Activated CD4-positive, alpha-beta T cell treated with anti-CD3 and anti-CD28 coated beads, Interleukin-2, amount 50 U/mL, for 4 hours (primary cell): ENCODE results near the gene TOR4A.

ENCODE experiments used
- DNase-seq, 2 experiments: peaks; one replicate each; pipeline ENCODE4 v3.0.0-alpha.2; 2020

The TOR4A gene

GRCh38 chr9:137277329-137278041, at the start of gene TOR4A:
TSS of gene TOR4A (plus strand) at chr9:137277726. CDS start at chr9:137278690, 964 bp downstream.
- no peak for DNase-seq

- DNase-seq: no peak
Observed at GRCh38 chr9:137227853-137228505, 49.5 kb upstream of the TOR4A start.

GRCh38 chr9:137228506-137228967, 49.0 kb upstream of the TOR4A start:
- no peak for DNase-seq

- no peak for DNase-seq
Observed at GRCh38 chr9:137228968-137229896, 48.3 kb upstream of the TOR4A start.

GRCh38 chr9:137229903-137230704, 47.4 kb upstream of the TOR4A start:
- no peak for DNase-seq

GRCh38 chr9:137230705-137231371, 46.7 kb upstream of the TOR4A start, which contains the start of gene SLC34A3:
TSS of gene SLC34A3 (plus strand) at chr9:137230901. CDS start at chr9:137231703, 802 bp downstream.
- no peak for DNase-seq

GRCh38 chr9:137231372-137232039, 46.0 kb upstream of the TOR4A start:
- no peak for DNase-seq

- no peak for DNase-seq
Observed at GRCh38 chr9:137232101-137232500, 45.4 kb upstream of the TOR4A start.

GRCh38 chr9:137232510-137232909, 45.0 kb upstream of the TOR4A start:
- DNase-seq: no peak

GRCh38 chr9:137233143-137233980, 44.2 kb upstream of the TOR4A start:
- DNase-seq: no peak

- no peak for DNase-seq
Observed at GRCh38 chr9:137234055-137234697, 43.4 kb upstream of the TOR4A start.

GRCh38 chr9:137234758-137235423, 42.6 kb upstream of the TOR4A start:
- no peak for DNase-seq

GRCh38 chr9:137235424-137236237, 41.9 kb upstream of the TOR4A start:
- no peak for DNase-seq

- DNase-seq: peak; percentile 89 to 91
Observed at GRCh38 chr9:137236238-137236935, 41.1 kb upstream of the TOR4A start.

- no peak for DNase-seq
Observed at GRCh38 chr9:137236936-137237421, 40.5 kb upstream of the TOR4A start.

- no peak for DNase-seq
Observed at GRCh38 chr9:137237759-137238726, 39.5 kb upstream of the TOR4A start.
